Measurements from ENCODE around the gene RPS23.

The RPS23 gene

DNA sequence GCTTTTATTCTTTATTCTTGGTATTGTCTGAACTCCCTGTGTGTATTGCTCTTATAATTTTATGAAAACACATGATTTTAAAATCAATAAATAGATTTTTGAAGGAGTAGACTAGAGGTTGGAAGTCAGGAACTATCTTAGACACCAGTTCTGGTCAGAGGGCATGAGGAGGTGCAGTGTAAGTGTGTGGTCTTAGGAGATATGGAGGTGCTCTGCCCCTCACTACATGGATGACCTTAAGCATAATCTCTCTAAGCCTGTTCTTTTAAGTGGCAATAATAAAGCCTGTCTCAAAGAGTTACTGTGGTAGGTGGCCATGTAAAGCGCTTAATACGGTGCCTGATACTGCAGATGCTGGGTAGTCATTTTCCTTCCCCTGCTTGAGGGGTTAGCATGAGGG lies 34.0 kb downstream of the RPS23 start:
- DNase-seq (ENCODE audit: low read depth), result no peak

DNA sequence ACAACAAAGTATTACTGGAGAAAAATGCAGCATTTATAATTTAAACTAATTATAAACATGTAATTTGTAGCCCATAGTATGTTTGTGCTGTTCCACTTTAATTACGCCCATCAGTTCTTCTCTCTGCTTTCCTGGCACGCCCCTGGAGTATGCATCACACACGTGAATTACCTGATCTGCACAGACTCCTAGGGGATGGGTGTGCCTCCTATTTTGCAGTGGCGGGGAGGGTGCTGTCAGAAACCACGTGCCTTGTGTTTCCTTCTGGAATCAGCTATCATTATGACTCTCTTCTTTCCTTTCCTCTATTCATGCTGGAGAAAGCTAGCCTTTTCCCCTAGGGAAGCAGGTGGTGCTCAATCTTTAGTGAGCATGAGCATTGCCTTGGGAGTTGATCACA lies 43.3 kb downstream of the RPS23 start:
- no peak for DNase-seq (ENCODE audit: low read depth)

DNA sequence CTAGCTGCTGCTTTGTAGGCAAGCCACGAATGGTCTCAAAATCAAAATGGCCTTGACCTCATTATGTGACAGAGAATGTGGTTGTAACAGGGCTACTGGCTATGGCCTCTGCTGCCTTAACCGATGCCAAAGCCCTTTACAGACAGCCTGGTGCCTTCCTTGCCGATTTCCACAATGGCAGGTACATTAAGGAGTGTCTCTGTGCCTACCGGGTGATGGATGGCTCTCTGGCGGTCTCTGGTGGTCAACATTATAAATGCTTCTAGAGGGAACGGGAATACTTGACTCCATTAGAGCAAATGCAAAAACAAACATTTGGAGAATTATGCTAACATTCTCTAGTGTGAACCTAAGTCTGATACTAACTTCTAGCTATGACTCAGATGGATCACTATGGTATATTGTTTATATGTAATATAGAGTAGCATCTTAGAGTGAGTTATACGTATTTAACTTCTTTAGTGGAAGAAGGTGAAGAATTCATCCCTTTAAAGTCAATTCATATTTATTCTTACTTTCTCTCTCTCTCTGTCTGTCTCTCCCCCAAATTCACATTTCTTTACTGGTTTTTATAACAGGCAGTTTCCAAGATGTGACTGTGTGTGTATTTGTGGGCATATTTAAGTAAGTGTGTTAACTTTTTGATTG lies 52.5 kb downstream of the RPS23 start:
- peak; percentile 49 for DNase-seq (ENCODE audit: low read depth)

Data from fibroblast of the conjunctiva (primary cell).